ENCODE data around the gene RRAGD.
A peak's percentile ranks its signal among the peaks of the same experiment; 100 is the strongest.

The RRAGD gene

GRCh38 chr6:89375427-89376267 is 36.4 kb downstream of the RRAGD start:
- DNase-seq (ENCODE audit: low read depth, low spot score) = no peak

GRCh38 chr6:89372506-89372901 is 39.6 kb downstream of the RRAGD start:
- DNase-seq (ENCODE audit: low read depth, low spot score) = no peak

- DNase-seq (ENCODE audit: low read depth, low spot score) = no peak
These were observed 40.1 kb downstream of the RRAGD start for GRCh38 chr6:89371849-89372505.

- no peak for DNase-seq (ENCODE audit: low read depth, low spot score)
These were observed 43.1 kb downstream of the RRAGD start for GRCh38 chr6:89368999-89369398.

GRCh38 chr6:89368107-89368506 is 44.0 kb downstream of the RRAGD start:
- no peak for DNase-seq (ENCODE audit: low read depth, low spot score)

- no peak for DNase-seq (ENCODE audit: low read depth, low spot score)
These were observed 47.5 kb downstream of the RRAGD start for GRCh38 chr6:89364586-89364985.

- no peak for DNase-seq (ENCODE audit: low read depth, low spot score)
These were observed 50.9 kb downstream of the RRAGD start for GRCh38 chr6:89361171-89361570.

GRCh38 chr6:89360415-89360999 is 51.6 kb downstream of the RRAGD start:
- no peak for DNase-seq (ENCODE audit: low read depth, low spot score)

GRCh38 chr6:89359561-89359960 is 52.5 kb downstream of the RRAGD start:
- DNase-seq (ENCODE audit: low read depth, low spot score) = no peak

GRCh38 chr6:89357390-89357789 is 54.7 kb downstream of the RRAGD start:
- no peak for DNase-seq (ENCODE audit: low read depth, low spot score)

- DNase-seq (ENCODE audit: low read depth, low spot score) = no peak
These were observed 55.4 kb downstream of the RRAGD start for GRCh38 chr6:89356642-89357170.

- DNase-seq (ENCODE audit: low read depth, low spot score) = no peak
These were observed 56.4 kb downstream of the RRAGD start for GRCh38 chr6:89355511-89356194.

- DNase-seq (ENCODE audit: low read depth, low spot score) = no peak
These were observed 58.2 kb downstream of the RRAGD start for GRCh38 chr6:89353702-89354392.

GRCh38 chr6:89353118-89353556 is 58.9 kb downstream of the RRAGD start:
- DNase-seq (ENCODE audit: low read depth, low spot score) = no peak

GRCh38 chr6:89352278-89353117 is 59.6 kb downstream of the RRAGD start, which contains the start of gene UBE2J1:
UBE2J1 (minus strand) TSS chr6:89352722; CDS start chr6:89352569, 153 bp downstream.
- DNase-seq (ENCODE audit: low read depth, low spot score) = peak; percentile 56

GRCh38 chr6:89351671-89352277 is 60.3 kb downstream of the RRAGD start:
- DNase-seq (ENCODE audit: low read depth, low spot score) = no peak

- no peak for DNase-seq (ENCODE audit: low read depth, low spot score)
These were observed 61.6 kb downstream of the RRAGD start for GRCh38 chr6:89350281-89350966.

GRCh38 chr6:89348372-89348771 is 63.7 kb downstream of the RRAGD start:
- no peak for DNase-seq (ENCODE audit: low read depth, low spot score)

GRCh38 chr6:89347825-89348224 is 64.2 kb downstream of the RRAGD start:
- DNase-seq (ENCODE audit: low read depth, low spot score) = no peak

Measured in brain pericyte (primary cell).